Right renal pelvis (tissue), 4 donors: ENCODE results near the gene PRDX6. TPM values are rescaled to one million over a fixed set of nuclear protein-coding genes. Genes with fewer than 3 reads are reported as not detected.
"Not testable (repeated sequence)": the region's sequence is repeated elsewhere in the genome, so short reads cannot be mapped to it uniquely, and the experiment has no call there.

Experiments
- DNase-seq, 4 donors: peaks; one replicate each; pipeline ENCODE4 v3.0.0-alpha.2; 2013; ENCODE audit warnings: low read depth in 4 of 4, low spot score in 3 of 4, missing footprints in 1 of 4
- polyA plus RNA-seq, 4 donors: library from polyadenylated mRNA; unstranded; fragments of 120-200 nt; gene quantifications; one replicate each; pipeline ENCODE4 v1.2.1, GENCODE V29; 2013; ENCODE audit not compliant: insufficient read length in 4 of 4

PRDX6 gene
- polyA plus RNA-seq, 4 donors = 349 to 376 (median 359) TPM

- not testable (repeated sequence) for DNase-seq
Measured at GRCh38 chr1:173464185-173464584, 12.9 kb upstream of the PRDX6 start.

GRCh38 chr1:173467426-173467825 lies 9.7 kb upstream of the PRDX6 start:
- DNase-seq = no peak

- no peak for DNase-seq
Measured at GRCh38 chr1:173469656-173470055, 7.5 kb upstream of the PRDX6 start.

- no peak for DNase-seq
Measured at GRCh38 chr1:173470608-173471007, 6.5 kb upstream of the PRDX6 start.

- DNase-seq = no peak
Measured at GRCh38 chr1:173473599-173474011, 3.5 kb upstream of the PRDX6 start.

- DNase-seq = no peak
Measured at GRCh38 chr1:173474097-173474779, 2.9 kb upstream of the PRDX6 start.

- DNase-seq = not testable (repeated sequence)
Measured at GRCh38 chr1:173474780-173475421, 2.2 kb upstream of the PRDX6 start.

GRCh38 chr1:173475564-173476196 lies 1.5 kb upstream of the PRDX6 start:
- DNase-seq = no peak

- no peak for DNase-seq
Measured at GRCh38 chr1:173476197-173476664, 904 bp upstream of the PRDX6 start.

- peak; percentile 70 to 82 (median 76) for DNase-seq
Measured at GRCh38 chr1:173476665-173477285, 360 bp upstream of the PRDX6 start.

- DNase-seq = peak; percentile 20 to 45 (median 36)
Measured at GRCh38 chr1:173478094-173478674, 1.0 kb downstream of the PRDX6 start.

- DNase-seq = no peak
Measured at GRCh38 chr1:173479649-173480048, 2.5 kb downstream of the PRDX6 start.

GRCh38 chr1:173481195-173481772 lies 4.1 kb downstream of the PRDX6 start:
- DNase-seq = no peak

- DNase-seq = no peak
Measured at GRCh38 chr1:173482683-173483082, 5.5 kb downstream of the PRDX6 start.

- DNase-seq = no peak
Measured at GRCh38 chr1:173484276-173484675, 7.1 kb downstream of the PRDX6 start.

- DNase-seq = no peak
Measured at GRCh38 chr1:173485401-173485800, 8.3 kb downstream of the PRDX6 start.

GRCh38 chr1:173488001-173488400 lies 10.9 kb downstream of the PRDX6 start:
- no peak for DNase-seq

- DNase-seq = no peak
Measured at GRCh38 chr1:173489149-173489600, 12.0 kb downstream of the PRDX6 start.

GRCh38 chr1:173489929-173490328 lies 12.8 kb downstream of the PRDX6 start:
- no peak for DNase-seq

GRCh38 chr1:173491508-173491907 lies 14.4 kb downstream of the PRDX6 start:
- no peak for DNase-seq
